GM19324 (cell line): ENCODE measurements around the gene MT1H.
"Not testable (repeated sequence)": the region's sequence is repeated elsewhere in the genome, so short reads cannot be mapped to it uniquely, and the experiment has no call there.

Source experiments
- ATAC-seq: cut with Tn5 transposase; IDR thresholded peaks from one replicate; pipeline ENCODE4 v1.9.1; 2021; ENCODE audit warnings: mild to moderate bottlenecking, moderate library complexity; ENCODE audit not compliant: unreplicated experiment, low FRiP score

The MT1H gene

GRCh38 chr16:56669005-56669839 is at the start of gene MT1H:
TSS of gene MT1H (plus strand) at chr16:56669814. CDS start at chr16:56669885, 71 bp downstream.
- ATAC-seq = no peak

- no peak for ATAC-seq
Measured at GRCh38 chr16:56620339-56620897, 49.2 kb upstream of the MT1H start.

- not testable (repeated sequence) for ATAC-seq
Measured at GRCh38 chr16:56621665-56622445, 47.8 kb upstream of the MT1H start.

GRCh38 chr16:56623184-56623583 is 46.4 kb upstream of the MT1H start:
- not testable (repeated sequence) for ATAC-seq

- no peak for ATAC-seq
Measured at GRCh38 chr16:56623637-56624036, 46.0 kb upstream of the MT1H start.

- no peak for ATAC-seq
Measured at GRCh38 chr16:56625140-56625942, 44.3 kb upstream of the MT1H start, which contains the start of gene MT1E. TSS of gene MT1E (plus strand) at chr16:56625781. CDS start at chr16:56625852, 71 bp downstream.

- no peak for ATAC-seq
Measured at GRCh38 chr16:56625943-56626654, 43.5 kb upstream of the MT1H start.

GRCh38 chr16:56626685-56627084 is 42.9 kb upstream of the MT1H start:
- ATAC-seq = no peak

GRCh38 chr16:56628486-56629350 is 40.9 kb upstream of the MT1H start:
- ATAC-seq = no peak

GRCh38 chr16:56629531-56629930 is 40.1 kb upstream of the MT1H start:
- no peak for ATAC-seq

- ATAC-seq = peak; percentile 55
Measured at GRCh38 chr16:56630134-56630533, 39.5 kb upstream of the MT1H start.

GRCh38 chr16:56631197-56631596 is 38.4 kb upstream of the MT1H start:
- ATAC-seq = no peak

- ATAC-seq = no peak
Measured at GRCh38 chr16:56631832-56632155, 37.8 kb upstream of the MT1H start.

- no peak for ATAC-seq
Measured at GRCh38 chr16:56632156-56632847, 37.3 kb upstream of the MT1H start, which contains the start of gene MT1M. TSS of gene MT1M (plus strand) at chr16:56632659. CDS start at chr16:56632732, 73 bp downstream.

- ATAC-seq = no peak
Measured at GRCh38 chr16:56632848-56633365, 36.7 kb upstream of the MT1H start.

GRCh38 chr16:56633535-56633934 is 36.1 kb upstream of the MT1H start:
- no peak for ATAC-seq

GRCh38 chr16:56634715-56635440 is 34.7 kb upstream of the MT1H start:
- no peak for ATAC-seq
